Lower lobe of right lung (tissue), 2 donors: ENCODE results near the gene PLAC9. TPM values are rescaled to one million over a fixed set of nuclear protein-coding genes. Genes with fewer than 3 reads are reported as not detected.

Experiments
- ATAC-seq, 2 donors: fragments of 200-7000 bp; cut with Tn5 transposase; one replicate each; pipeline ENCODE4 v1.9.1; 2020 to 2022; ENCODE audit warnings: mild to moderate bottlenecking in 2 of 2, moderate library complexity in 2 of 2
- DNase-seq: peaks from one replicate; pipeline ENCODE4 v3.0.0-alpha.2; 2020
- H3K27ac ChIP-seq: fragments of 200-600 bp; one replicate; pipeline ENCODE4 v1.8.0; 2022
- H3K27me3 ChIP-seq: fragments of 200-600 bp; one replicate; pipeline ENCODE4 v1.8.0; 2022; ENCODE audit warnings: low read depth
- H3K36me3 ChIP-seq: fragments of 200-600 bp; one replicate; pipeline ENCODE4 v1.8.0; 2022; ENCODE audit warnings: mild to moderate bottlenecking
- H3K4me1 ChIP-seq: fragments of 200-600 bp; one replicate; pipeline ENCODE4 v1.8.0; 2022
- H3K4me3 ChIP-seq: fragments of 200-600 bp; one replicate; pipeline ENCODE4 v1.8.0; 2022; ENCODE audit warnings: mild to moderate bottlenecking
- H3K9me3 ChIP-seq: fragments of 200-600 bp; one replicate; pipeline ENCODE4 v1.8.0; 2022
- intact Hi-C: fragments of 100-400 bp; cut with DNase I; formaldehyde crosslinking; loops from one replicate; pipeline ENCODE4 v1.11.0; 2022
- total RNA-seq: library from RNA; stranded (reverse); fragmentation: NEBNext Ultra II Directional; extraction: Animal tissue kit (Norgen Biotek cat#: 25700); gene quantifications from one replicate; pipeline ENCODE4 v1.2.1, GENCODE V29; 2021
- TF ChIP-seq, protein P1 (sequence below): fragments of 200-600 bp; IDR thresholded peaks from one replicate; pipeline ENCODE4 v1.8.0; 2022; ENCODE audit warnings: antibody characterized with exemption, mild to moderate bottlenecking
- donor health status: DM: no; HTN: yes; CAD: no; lungs with severe emphysema.

Gene PLAC9
- total RNA-seq, 1 donor from 2014 or later, result 38.0 TPM

DNA sequence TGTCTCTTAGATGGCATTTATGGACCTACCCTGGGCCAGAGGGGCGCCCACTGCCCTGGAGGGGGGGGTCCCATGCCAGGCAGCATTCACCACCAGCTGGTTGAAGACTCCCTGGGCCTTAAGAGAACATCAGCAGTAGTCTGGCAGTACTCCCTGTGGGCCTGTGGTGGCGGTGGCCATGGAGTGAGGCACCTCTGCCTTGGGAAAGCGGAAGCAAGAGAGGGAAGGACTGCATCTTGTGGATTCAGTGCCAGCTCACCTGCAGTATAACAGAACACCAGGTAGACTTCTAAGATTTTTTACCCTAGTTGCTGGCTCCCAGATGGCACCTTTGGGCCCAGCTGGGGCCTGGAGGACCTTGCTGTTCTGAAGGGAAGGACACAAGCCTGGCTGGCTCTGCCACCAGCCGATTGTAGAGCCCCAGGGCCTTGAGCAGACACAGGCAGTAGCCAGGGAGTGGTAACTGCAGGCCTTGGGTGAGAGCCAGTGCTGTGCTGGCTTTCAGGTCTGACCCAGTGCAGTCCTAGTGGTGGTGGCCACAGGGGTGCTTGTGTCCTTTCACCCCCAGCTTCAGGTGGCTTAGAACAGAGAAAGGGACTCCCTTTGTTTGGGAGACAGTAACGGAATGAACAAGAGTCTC is 15.8 kb downstream of the PLAC9 start:
- intact Hi-C loops, result loop anchor here (10.0 kb wide), 1 partner anchor 57 kb away; the partner anchor contains the start of gene ANXA11
- TF ChIP-seq, protein P1, sequence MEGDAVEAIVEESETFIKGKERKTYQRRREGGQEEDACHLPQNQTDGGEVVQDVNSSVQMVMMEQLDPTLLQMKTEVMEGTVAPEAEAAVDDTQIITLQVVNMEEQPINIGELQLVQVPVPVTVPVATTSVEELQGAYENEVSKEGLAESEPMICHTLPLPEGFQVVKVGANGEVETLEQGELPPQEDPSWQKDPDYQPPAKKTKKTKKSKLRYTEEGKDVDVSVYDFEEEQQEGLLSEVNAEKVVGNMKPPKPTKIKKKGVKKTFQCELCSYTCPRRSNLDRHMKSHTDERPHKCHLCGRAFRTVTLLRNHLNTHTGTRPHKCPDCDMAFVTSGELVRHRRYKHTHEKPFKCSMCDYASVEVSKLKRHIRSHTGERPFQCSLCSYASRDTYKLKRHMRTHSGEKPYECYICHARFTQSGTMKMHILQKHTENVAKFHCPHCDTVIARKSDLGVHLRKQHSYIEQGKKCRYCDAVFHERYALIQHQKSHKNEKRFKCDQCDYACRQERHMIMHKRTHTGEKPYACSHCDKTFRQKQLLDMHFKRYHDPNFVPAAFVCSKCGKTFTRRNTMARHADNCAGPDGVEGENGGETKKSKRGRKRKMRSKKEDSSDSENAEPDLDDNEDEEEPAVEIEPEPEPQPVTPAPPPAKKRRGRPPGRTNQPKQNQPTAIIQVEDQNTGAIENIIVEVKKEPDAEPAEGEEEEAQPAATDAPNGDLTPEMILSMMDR, result no peak
- H3K9me3 ChIP-seq, result peaks cover 8% of the 10 kb centered on the region
- H3K27me3 ChIP-seq, result no peaks in the 10 kb centered on the region
- ATAC-seq (no peak), DNase-seq (no peak)
- no peak overlapping the region for H3K4me3 ChIP-seq
- peaks cover 35% of the 10 kb centered on the region for H3K36me3 ChIP-seq
- peaks cover 18% of the 10 kb centered on the region for H3K4me1 ChIP-seq
- H3K27ac ChIP-seq, result no peak overlapping the region

DNA sequence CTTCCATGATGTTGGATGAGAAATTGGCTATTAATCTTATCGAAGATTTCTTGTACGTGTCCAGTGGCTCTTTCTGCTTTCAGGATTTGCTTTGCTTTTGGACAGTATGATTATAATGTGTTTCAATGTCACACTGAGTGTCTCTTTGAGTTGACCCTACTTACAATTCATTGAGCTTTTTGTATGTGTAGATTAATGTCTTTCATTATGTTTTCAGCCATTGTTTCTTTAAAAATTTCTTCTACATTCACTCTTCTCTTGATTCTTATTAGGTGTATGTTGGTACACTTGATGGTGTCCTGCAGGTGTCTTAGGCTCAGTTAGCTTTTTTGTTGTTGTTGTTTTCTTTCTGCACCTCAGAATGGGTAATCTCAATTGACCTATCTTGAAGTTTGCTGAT is 16.6 kb downstream of the PLAC9 start:
- no peak for ATAC-seq
- H3K4me1 ChIP-seq, result peaks cover 12% of the 10 kb centered on the region

DNA sequence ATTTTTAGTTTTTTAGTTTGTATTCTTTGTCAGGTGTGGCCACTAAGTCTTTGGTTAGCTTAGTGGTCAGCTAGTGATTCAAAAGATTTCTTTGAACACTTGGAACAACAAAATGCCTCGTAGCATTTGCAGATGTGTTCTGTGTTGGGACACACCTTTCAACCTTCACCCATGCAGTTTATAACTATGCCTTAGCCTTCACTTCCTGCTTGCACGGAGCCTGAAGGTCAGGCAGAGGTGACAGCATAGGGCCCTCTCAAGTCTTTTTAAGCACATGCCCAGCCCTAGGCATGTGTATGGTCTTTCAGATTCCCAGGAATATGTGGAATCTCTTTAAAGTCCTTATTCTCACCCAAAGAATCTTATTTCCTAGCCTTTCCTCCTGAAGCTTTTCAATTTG is 17.6 kb downstream of the PLAC9 start:
- H3K4me1 ChIP-seq, result peaks cover 1% of the 10 kb centered on the region
- DNase-seq, result no peak
- intact Hi-C loops, result no loop called here
- ATAC-seq, result no peak
- no peaks in the 10 kb centered on the region for H3K27me3 ChIP-seq
- no peak overlapping the region for H3K4me3 ChIP-seq
- peaks cover 8% of the 10 kb centered on the region for H3K9me3 ChIP-seq
- TF ChIP-seq, protein P1, result no peak
- no peak overlapping the region for H3K27ac ChIP-seq
- H3K36me3 ChIP-seq, result peaks cover 53% of the 10 kb centered on the region

More for the DNA sequence above, 16.6 kb downstream of the PLAC9 start:
- Histone ChIP-seq H3K9me3 (peaks cover 8% of the 10 kb centered on the region), H3K4me3 (no peak overlapping the region), H3K36me3 (peaks cover 43% of the 10 kb centered on the region), H3K27me3 (no peaks in the 10 kb centered on the region), H3K27ac (no peak overlapping the region)
- intact Hi-C loops, result loop anchor here (10.0 kb wide), 1 partner anchor 56 kb away; the partner anchor contains the start of gene ANXA11
- DNase-seq, result no peak
- TF ChIP-seq, protein P1, result no peak

DNA sequence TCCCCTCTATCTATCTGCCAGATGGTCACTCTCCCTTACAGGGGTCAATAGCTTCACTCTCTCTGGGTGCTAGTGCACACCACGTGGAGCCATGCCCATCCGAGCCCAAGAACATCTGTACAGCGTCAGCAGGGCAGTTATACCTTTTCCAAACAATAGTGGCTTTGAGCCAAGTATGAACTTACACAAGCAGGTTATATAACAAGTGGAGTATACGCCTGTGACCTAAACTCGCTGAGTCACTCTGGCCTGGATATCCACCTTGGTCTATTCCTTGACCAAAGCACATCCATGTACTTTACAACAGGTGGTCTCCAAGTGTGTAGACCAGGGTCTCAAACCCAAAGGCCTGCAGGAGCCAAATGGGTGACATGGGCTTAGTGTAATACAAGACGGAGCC is 20.3 kb downstream of the PLAC9 start:
- DNase-seq, result no peak
- H3K4me1 ChIP-seq, result peaks cover 2% of the 10 kb centered on the region
- no peak overlapping the region for H3K4me3 ChIP-seq
- TF ChIP-seq, protein P1, result no peak
- peaks cover 79% of the 10 kb centered on the region for H3K36me3 ChIP-seq
- no peak for ATAC-seq
- intact Hi-C loops, result no loop called here
- H3K9me3 ChIP-seq, result peaks cover 8% of the 10 kb centered on the region
- no peaks in the 10 kb centered on the region for H3K27me3 ChIP-seq
- H3K27ac ChIP-seq, result no peak overlapping the region

DNA sequence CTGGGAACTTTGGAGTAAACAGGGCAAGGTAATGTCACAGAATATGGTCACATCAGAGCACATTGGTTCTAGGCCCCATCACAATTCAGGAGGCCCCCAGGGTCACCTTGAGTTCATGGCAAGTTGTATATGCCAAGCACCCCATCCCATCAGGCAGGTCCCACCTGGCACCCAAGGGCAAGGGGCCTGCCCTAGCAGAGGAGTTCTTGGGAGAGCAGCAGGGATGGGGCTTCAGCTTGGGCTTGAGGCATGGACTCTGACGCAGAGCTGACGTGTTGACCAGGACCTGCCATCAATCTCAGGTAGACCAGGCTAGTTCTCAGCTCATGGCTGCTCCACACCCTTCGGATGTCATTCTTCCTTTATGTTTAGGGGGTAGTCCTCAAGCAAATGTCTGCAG is 20.9 kb downstream of the PLAC9 start:
- Histone ChIP-seq H3K27ac (no peak overlapping the region), H3K4me1 (peaks cover 8% of the 10 kb centered on the region), H3K36me3 (peaks cover 85% of the 10 kb centered on the region), H3K9me3 (peaks cover 8% of the 10 kb centered on the region), H3K4me3 (no peak overlapping the region), H3K27me3 (no peaks in the 10 kb centered on the region)
- intact Hi-C loops, result no loop called here
- TF ChIP-seq, protein P1, result no peak
- ATAC-seq, result no peak
- no peak for DNase-seq
